ENCODE measurements around the gene PPP1R7. TPM values are rescaled to one million over a fixed set of nuclear protein-coding genes. Genes with fewer than 3 reads are reported as not detected.

PPP1R7 gene
- total RNA-seq, 1 donor from 2014 or later, result 57.7 TPM

- DNase-seq (ENCODE audit: low read depth), result no peak
- no peak overlapping the region for H3K4me3 ChIP-seq (ENCODE audit: low read depth, low read length)
- TF ChIP-seq CTCF (conservative IDR thresholded peaks at IDR 0.05; ENCODE audit: low read depth, low read length), result no peak
Observed at GRCh38 chr2:241134711-241135110, 15.6 kb upstream of the PPP1R7 start.

- DNase-seq (ENCODE audit: low read depth), result no peak
- TF ChIP-seq CTCF (conservative IDR thresholded peaks at IDR 0.05; ENCODE audit: low read depth, low read length), result no peak
- H3K4me3 ChIP-seq (ENCODE audit: low read depth, low read length), result no peak overlapping the region
Observed at GRCh38 chr2:241135737-241136136, 14.5 kb upstream of the PPP1R7 start.

- H3K4me3 ChIP-seq (ENCODE audit: low read depth, low read length), result no peak overlapping the region
- no peak for TF ChIP-seq CTCF (conservative IDR thresholded peaks at IDR 0.05; ENCODE audit: low read depth, low read length)
- DNase-seq (ENCODE audit: low read depth), result no peak
Observed at GRCh38 chr2:241136191-241136590, 14.1 kb upstream of the PPP1R7 start.

GRCh38 chr2:241136661-241137260, 13.5 kb upstream of the PPP1R7 start:
- no peak for TF ChIP-seq CTCF (conservative IDR thresholded peaks at IDR 0.05; ENCODE audit: low read depth, low read length)
- no peak for DNase-seq (ENCODE audit: low read depth)
- H3K4me3 ChIP-seq (ENCODE audit: low read depth, low read length), result no peak overlapping the region

GRCh38 chr2:241137276-241138190, 12.7 kb upstream of the PPP1R7 start:
- DNase-seq (ENCODE audit: low read depth), result no peak
- no peak for TF ChIP-seq CTCF (conservative IDR thresholded peaks at IDR 0.05; ENCODE audit: low read depth, low read length)
- H3K4me3 ChIP-seq (ENCODE audit: low read depth, low read length), result no peak overlapping the region

- no peak overlapping the region for H3K4me3 ChIP-seq (ENCODE audit: low read depth, low read length)
- no peak for TF ChIP-seq CTCF (conservative IDR thresholded peaks at IDR 0.05; ENCODE audit: low read depth, low read length)
- DNase-seq (ENCODE audit: low read depth), result no peak
Observed at GRCh38 chr2:241138471-241138870, 11.8 kb upstream of the PPP1R7 start.

All from epithelial cell of proximal tubule (primary cell).